GM19452 (cell line): ENCODE data around the gene SPATA33.
"Not testable (repeated sequence)": the region's sequence is repeated elsewhere in the genome, so short reads cannot be mapped to it uniquely, and the experiment has no call there.

Source experiments
- ATAC-seq: cut with Tn5 transposase; IDR thresholded peaks from one replicate; pipeline ENCODE4 v1.9.1; 2021; ENCODE audit not compliant: unreplicated experiment

Gene SPATA33

GRCh38 chr16:89624777-89625761, 32.6 kb upstream of the SPATA33 start:
- no peak for ATAC-seq

GRCh38 chr16:89629827-89630610, 27.6 kb upstream of the SPATA33 start:
- no peak for ATAC-seq

- no peak for ATAC-seq
Measured at GRCh38 chr16:89633064-89633631, 24.5 kb upstream of the SPATA33 start.

- ATAC-seq: not testable (repeated sequence)
Measured at GRCh38 chr16:89634463-89635385, 22.9 kb upstream of the SPATA33 start.

- ATAC-seq: no peak
Measured at GRCh38 chr16:89636663-89637062, 21.0 kb upstream of the SPATA33 start.

GRCh38 chr16:89637379-89637778, 20.3 kb upstream of the SPATA33 start:
- no peak for ATAC-seq

GRCh38 chr16:89638455-89638854, 19.2 kb upstream of the SPATA33 start:
- no peak for ATAC-seq

- no peak for ATAC-seq
Measured at GRCh38 chr16:89639385-89639784, 18.3 kb upstream of the SPATA33 start.

- no peak for ATAC-seq
Measured at GRCh38 chr16:89641458-89642119, 16.0 kb upstream of the SPATA33 start.

GRCh38 chr16:89642574-89642973, 15.1 kb upstream of the SPATA33 start:
- no peak for ATAC-seq

- no peak for ATAC-seq
Measured at GRCh38 chr16:89643769-89644300, 13.8 kb upstream of the SPATA33 start.

GRCh38 chr16:89645122-89645521, 12.5 kb upstream of the SPATA33 start:
- ATAC-seq: no peak

GRCh38 chr16:89646270-89646669, 11.4 kb upstream of the SPATA33 start:
- ATAC-seq: no peak

GRCh38 chr16:89646906-89647305, 10.7 kb upstream of the SPATA33 start:
- no peak for ATAC-seq

- ATAC-seq: no peak
Measured at GRCh38 chr16:89651584-89651983, 6.1 kb upstream of the SPATA33 start.

GRCh38 chr16:89653656-89654295, 3.9 kb upstream of the SPATA33 start:
- no peak for ATAC-seq

GRCh38 chr16:89655062-89655643, 2.5 kb upstream of the SPATA33 start:
- ATAC-seq: no peak

GRCh38 chr16:89656435-89657121, 1.1 kb upstream of the SPATA33 start:
- no peak for ATAC-seq
